GM12878 (cell line): ENCODE results near the gene GHRL.

Experiments
- CTCF ChIP-seq, 3 experiments: IDR thresholded peaks in 2 of 3; conservative IDR thresholded peaks in 1 of 3; 2 replicates each; pipeline ENCODE4 v1.5.1; 2011; ENCODE audit warnings: low read depth in 3 of 3, low read length in 3 of 3, mild to moderate bottlenecking in 3 of 3, control low read depth in 2 of 3, moderate library complexity in 2 of 3, inconsistent platforms in 1 of 3, mixed read lengths in 1 of 3; ENCODE audit not compliant: control insufficient read depth in 2 of 3, insufficient read depth in 1 of 3; ENCODE audit errors: extremely low read depth in 1 of 3
- ESRRA ChIP-seq: IDR thresholded peaks from 2 replicates; pipeline ENCODE4 v1.6.1; 2012; ENCODE audit warnings: mild to moderate bottlenecking, low read length, improper control_type of control experiment
- POLR2A ChIP-seq: IDR thresholded peaks from 2 replicates; pipeline ENCODE4 v1.6.1; 2011; ENCODE audit warnings: low read depth, mild to moderate bottlenecking, low read length
- REST ChIP-seq: IDR thresholded peaks from 2 replicates; pipeline ENCODE4 v1.6.1; 2012; ENCODE audit warnings: mild to moderate bottlenecking, low read depth, low read length
- SIN3A ChIP-seq: IDR thresholded peaks from 2 replicates; pipeline ENCODE4 v1.6.1; 2012; ENCODE audit warnings: low read depth, low read length, improper control_type of control experiment
- TAF1 ChIP-seq: IDR thresholded peaks from 2 replicates; pipeline ENCODE4 v1.6.1; 2011; ENCODE audit warnings: mild to moderate bottlenecking, low read depth, low read length, borderline replicate concordance
- ZBTB4 ChIP-seq: fragments of 450-650 bp; formaldehyde crosslinking; IDR thresholded peaks from 2 replicates; pipeline ENCODE4 v1.4.0; 2022; ENCODE audit warnings: mild to moderate bottlenecking, moderate library complexity

- no peak for TF ChIP-seq TAF1
- TF ChIP-seq SIN3A, result no peak
- TF ChIP-seq ESRRA, result no peak
- TF ChIP-seq CTCF (IDR thresholded peaks at IDR 0.05 in 2 of 3, conservative IDR thresholded peaks at IDR 0.05 in 1 of 3; ENCODE audit: control insufficient read depth in 2 of 3, extremely low read depth in 1 of 3, insufficient read depth in 1 of 3, low read depth in 3 of 3, low read length in 3 of 3), result no peak; a peak in 1 of 6 replicates
- TF ChIP-seq REST, result no peak
- peak; percentile 31; the same call in 1 of the 2 replicates for TF ChIP-seq POLR2A
- no peak for TF ChIP-seq ZBTB4 (CRISPR knock-in tag)
Measured at GRCh38 chr3:10303785-10304184, 11.0 kb upstream of the GHRL start.
